Thyroid gland (tissue), 4 donors: ENCODE data around the gene LUZP2. TPM values are rescaled to one million over a fixed set of nuclear protein-coding genes. Genes with fewer than 3 reads are reported as not detected.

Experiments
- DNase-seq, 2 donors: peaks; one replicate each; pipeline ENCODE4 v3.0.0-alpha.2; 2019
- H3K27ac ChIP-seq, 3 donors: fragments of 200-600 bp; sonication (generic); 1 replicate in 2 of 3; 2 replicates in 1 of 3; pipeline ENCODE4 v1.5.1; 2016 to 2019; ENCODE audit warnings: mild to moderate bottlenecking in 1 of 3, moderate library complexity in 1 of 3
- H3K27me3 ChIP-seq: fragments of 200-600 bp; sonication (generic); one replicate; pipeline ENCODE4 v1.5.1; 2019
- H3K36me3 ChIP-seq, 2 donors: fragments of 200-600 bp; sonication (generic); one replicate each; pipeline ENCODE4 v1.5.1; 2016 to 2019
- H3K4me1 ChIP-seq, 2 donors: fragments of 200-600 bp; sonication (generic); one replicate each; pipeline ENCODE4 v1.5.1; 2017 to 2019
- H3K4me3 ChIP-seq, 3 donors: fragments of 200-600 bp; sonication (generic); replicated peaks in 1 of 3; 1 replicate in 2 of 3; 2 replicates in 1 of 3; pipeline ENCODE4 v1.5.1; 2016; ENCODE audit warnings: mild to moderate bottlenecking in 1 of 3
- H3K9me3 ChIP-seq: fragments of 200-600 bp; sonication (generic); one replicate; pipeline ENCODE4 v1.5.1; 2017
- POLR2A ChIP-seq, 2 donors: fragments of 450-650 bp; IDR thresholded peaks; one replicate each; pipeline ENCODE4 v1.6.1; 2017; ENCODE audit warnings: antibody characterized with exemption in 2 of 2, mild to moderate bottlenecking in 2 of 2, moderate library complexity in 1 of 2
- WGBS, 2 donors: methylation state at CpG; one replicate each; pipeline ENCODE4 v1.1.5; 2017; 5-methylcytosine and 5-hydroxymethylcytosine counted together
- intact Hi-C: fragments of 100-400 bp; cut with DNase I; formaldehyde crosslinking; loops from one replicate; pipeline ENCODE4 v1.15.1; 2023
- total RNA-seq, 4 donors: library from RNA; depleted of rRNA; stranded (reverse); fragments of >200 nt; gene quantifications; one replicate each; pipeline ENCODE4 v1.2.3, GENCODE V29; 2016
- TF ChIP-seq, protein P1 (sequence below), 6 experiments: fragments of 200-600 bp in 3 of 6; fragments of 450-650 bp in 3 of 6; sonication (generic) in 3 of 6; IDR thresholded peaks; one replicate each; pipeline ENCODE4 v1.5.1; 2016 to 2019; ENCODE audit warnings: antibody characterized with exemption in 6 of 6, mild to moderate bottlenecking in 2 of 6, inconsistent platforms in 1 of 6, moderate library complexity in 1 of 6

LUZP2 gene
- total RNA-seq, 4 donors from 2014 or later: not detected

DNA sequence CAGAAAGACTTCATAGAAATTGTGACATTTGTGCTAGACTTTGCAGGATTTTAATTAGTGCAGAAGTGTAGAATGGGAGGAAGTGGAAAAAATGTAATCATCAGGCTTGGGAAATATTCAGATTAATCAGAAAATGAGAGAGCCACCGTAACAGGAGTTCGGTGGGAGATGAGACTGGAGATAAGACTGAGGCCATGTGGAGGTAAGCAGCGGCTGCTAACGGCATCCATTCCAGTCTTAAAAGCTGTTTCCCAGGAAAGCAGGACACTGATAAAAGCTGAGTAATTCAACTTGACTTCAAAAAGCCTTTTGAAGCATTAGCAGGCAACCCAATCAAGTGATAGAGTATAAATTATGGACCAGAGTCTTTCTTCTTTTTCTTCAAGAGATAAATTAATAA lies 369.9 kb downstream of the LUZP2 start:
- intact Hi-C loops: no loop called here
- no peak overlapping the region for H3K27ac ChIP-seq
- H3K9me3 ChIP-seq: no peaks in the 10 kb centered on the region
- DNase-seq: no peak
- no peaks in the 10 kb centered on the region for H3K27me3 ChIP-seq
- 64 to 67% methylated on average over 4 of the region's 4 CpGs for WGBS, 2 donors
- TF ChIP-seq, protein P1, sequence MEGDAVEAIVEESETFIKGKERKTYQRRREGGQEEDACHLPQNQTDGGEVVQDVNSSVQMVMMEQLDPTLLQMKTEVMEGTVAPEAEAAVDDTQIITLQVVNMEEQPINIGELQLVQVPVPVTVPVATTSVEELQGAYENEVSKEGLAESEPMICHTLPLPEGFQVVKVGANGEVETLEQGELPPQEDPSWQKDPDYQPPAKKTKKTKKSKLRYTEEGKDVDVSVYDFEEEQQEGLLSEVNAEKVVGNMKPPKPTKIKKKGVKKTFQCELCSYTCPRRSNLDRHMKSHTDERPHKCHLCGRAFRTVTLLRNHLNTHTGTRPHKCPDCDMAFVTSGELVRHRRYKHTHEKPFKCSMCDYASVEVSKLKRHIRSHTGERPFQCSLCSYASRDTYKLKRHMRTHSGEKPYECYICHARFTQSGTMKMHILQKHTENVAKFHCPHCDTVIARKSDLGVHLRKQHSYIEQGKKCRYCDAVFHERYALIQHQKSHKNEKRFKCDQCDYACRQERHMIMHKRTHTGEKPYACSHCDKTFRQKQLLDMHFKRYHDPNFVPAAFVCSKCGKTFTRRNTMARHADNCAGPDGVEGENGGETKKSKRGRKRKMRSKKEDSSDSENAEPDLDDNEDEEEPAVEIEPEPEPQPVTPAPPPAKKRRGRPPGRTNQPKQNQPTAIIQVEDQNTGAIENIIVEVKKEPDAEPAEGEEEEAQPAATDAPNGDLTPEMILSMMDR (IDR thresholded peaks at IDR 0.05): no peak
- no peak overlapping the region for H3K4me3 ChIP-seq
- H3K36me3 ChIP-seq: no peaks in the 10 kb centered on the region
- no peaks in the 10 kb centered on the region for H3K4me1 ChIP-seq

DNA sequence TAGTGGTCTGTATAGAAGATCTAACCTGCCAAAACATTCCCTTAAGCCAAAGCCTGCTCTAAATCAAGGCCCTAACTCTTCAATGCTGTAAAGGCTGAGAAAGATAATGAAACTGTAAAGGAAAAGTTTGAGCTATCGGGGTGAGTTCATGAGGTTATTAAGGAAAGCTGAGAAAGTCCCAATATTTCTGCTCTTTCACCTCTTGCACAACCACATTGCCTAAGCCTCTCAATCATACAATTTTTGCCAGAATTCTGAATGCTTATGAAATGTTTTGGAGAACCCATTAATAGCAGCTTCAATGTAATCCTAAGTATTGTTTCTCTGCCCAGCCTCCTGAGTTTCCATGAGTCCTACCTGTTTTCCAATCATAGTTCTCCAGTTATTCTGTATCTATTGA lies 373.2 kb downstream of the LUZP2 start:
- TF ChIP-seq, protein P1 (IDR thresholded peaks at IDR 0.05): no peak
- no peak for TF ChIP-seq POLR2A (IDR thresholded peaks at IDR 0.05)
- H3K9me3 ChIP-seq: no peaks in the 10 kb centered on the region
- H3K27ac ChIP-seq: no peak overlapping the region
- H3K27me3 ChIP-seq: no peaks in the 10 kb centered on the region
- H3K4me1 ChIP-seq: no peaks in the 10 kb centered on the region
- H3K4me3 ChIP-seq: no peak overlapping the region
- 38 to 48% methylated on average over 1 of the region's 1 CpG for WGBS, 2 donors
- no peaks in the 10 kb centered on the region for H3K36me3 ChIP-seq
- no peak for DNase-seq
- intact Hi-C loops: no loop called here

DNA sequence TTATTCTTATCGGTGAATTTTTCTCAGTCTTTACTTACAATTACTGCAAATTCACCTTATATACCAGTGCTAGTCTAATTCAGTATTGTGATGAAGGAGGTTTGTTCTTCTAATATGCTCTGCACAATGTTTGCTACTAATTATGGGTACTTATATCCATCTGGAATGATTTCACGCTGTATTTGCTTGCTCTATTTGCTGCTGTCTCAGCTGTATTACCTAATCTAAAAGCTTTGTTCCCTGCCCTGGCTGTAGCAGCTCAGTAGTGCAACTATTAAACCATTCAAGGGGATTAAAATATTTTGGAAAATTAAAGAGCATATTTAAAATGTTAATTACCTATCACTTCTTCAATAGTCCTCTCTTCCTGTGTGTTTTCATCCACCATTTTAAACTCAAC lies 375.3 kb downstream of the LUZP2 start:
- Histone ChIP-seq H3K4me3 (no peak overlapping the region), H3K9me3 (no peaks in the 10 kb centered on the region), H3K4me1 (no peaks in the 10 kb centered on the region), H3K27me3 (no peaks in the 10 kb centered on the region), H3K27ac (no peak overlapping the region), H3K36me3 (no peaks in the 10 kb centered on the region)
- TF ChIP-seq, protein P1 (IDR thresholded peaks at IDR 0.05): no peak
- no peak for TF ChIP-seq POLR2A (IDR thresholded peaks at IDR 0.05)
- WGBS, 2 donors: 85 to 93% methylated on average over 2 of the region's 2 CpGs
- DNase-seq: no peak
- intact Hi-C loops: no loop called here

GRCh38 chr11:24872651-24873311 lies 375.9 kb downstream of the LUZP2 start:
- Histone ChIP-seq H3K36me3 (no peaks in the 10 kb centered on the region), H3K4me1 (no peaks in the 10 kb centered on the region), H3K4me3 (no peak overlapping the region), H3K27ac (no peak overlapping the region), H3K27me3 (no peaks in the 10 kb centered on the region), H3K9me3 (no peaks in the 10 kb centered on the region)
- TF ChIP-seq POLR2A (IDR thresholded peaks at IDR 0.05): no peak
- TF ChIP-seq, protein P1 (IDR thresholded peaks at IDR 0.05): no peak
- intact Hi-C loops: no loop called here
- DNase-seq: no peak

GRCh38 chr11:24880962-24881361 lies 384.1 kb downstream of the LUZP2 start:
- no peaks in the 10 kb centered on the region for H3K9me3 ChIP-seq
- H3K4me3 ChIP-seq: no peak overlapping the region
- no peak overlapping the region for H3K27ac ChIP-seq
- 69 to 75% methylated on average over 1 of the region's 1 CpG for WGBS, 2 donors
- no peaks in the 10 kb centered on the region for H3K36me3 ChIP-seq
- DNase-seq: no peak
- TF ChIP-seq, protein P1 (IDR thresholded peaks at IDR 0.05): no peak
- no peak for TF ChIP-seq POLR2A (IDR thresholded peaks at IDR 0.05)
- no peaks in the 10 kb centered on the region for H3K27me3 ChIP-seq
- no peaks in the 10 kb centered on the region for H3K4me1 ChIP-seq
- intact Hi-C loops: no loop called here
